Measurements from ENCODE around the gene FAM78A.

The FAM78A gene

GRCh38 chr9:131302244-131303075, 26.1 kb upstream of the FAM78A start:
- no peak for TF ChIP-seq CTCF (conservative IDR thresholded peaks at IDR 0.05; ENCODE audit: low read depth)
- CTCF ChIA-PET: interaction anchor here (0.6 to 2.1 kb wide), 4 partner anchors 13 to 114 kb away, joined by 3 to 5 read pairs (median 4); no protein-coding TSS in a partner anchor
- H3K27ac ChIP-seq: no peak overlapping the region
- DNase-seq (ENCODE audit: low spot score): no peak
- POLR2A ChIA-PET (ENCODE audit: low non-redundant PET): no interaction called here

- no peak for TF ChIP-seq CTCF (conservative IDR thresholded peaks at IDR 0.05; ENCODE audit: low read depth)
- ChIA-PET CTCF (interaction anchor here (0.5 to 0.8 kb wide), 4 partner anchors 22 to 291 kb away, joined by 3 to 5 read pairs (median 4); no protein-coding TSS in a partner anchor), POLR2A (ENCODE audit: low non-redundant PET) (no interaction called here)
- no peak overlapping the region for H3K27ac ChIP-seq
- no peak for DNase-seq (ENCODE audit: low spot score)
Measured at GRCh38 chr9:131300444-131300843, 24.1 kb upstream of the FAM78A start.

GRCh38 chr9:131299961-131300347, 23.6 kb upstream of the FAM78A start:
- CTCF ChIA-PET: interaction anchor here (0.5 to 0.6 kb wide), 2 partner anchors 22 to 120 kb away, joined by 3 to 5 read pairs; no protein-coding TSS in a partner anchor
- no peak overlapping the region for H3K27ac ChIP-seq
- POLR2A ChIA-PET (ENCODE audit: low non-redundant PET): no interaction called here
- no peak for TF ChIP-seq CTCF (conservative IDR thresholded peaks at IDR 0.05; ENCODE audit: low read depth)
- DNase-seq (ENCODE audit: low spot score): no peak

GRCh38 chr9:131299346-131299960, 23.1 kb upstream of the FAM78A start:
- no peak for TF ChIP-seq CTCF (conservative IDR thresholded peaks at IDR 0.05; ENCODE audit: low read depth)
- no peak for DNase-seq (ENCODE audit: low spot score)
- ChIA-PET POLR2A (ENCODE audit: low non-redundant PET) (no interaction called here), CTCF (no interaction called here)
- no peak overlapping the region for H3K27ac ChIP-seq

GRCh38 chr9:131298816-131299215, 22.5 kb upstream of the FAM78A start:
- no peak overlapping the region for H3K27ac ChIP-seq
- CTCF ChIA-PET: no interaction called here
- no peak for TF ChIP-seq CTCF (conservative IDR thresholded peaks at IDR 0.05; ENCODE audit: low read depth)
- DNase-seq (ENCODE audit: low spot score): no peak
- POLR2A ChIA-PET (ENCODE audit: low non-redundant PET): no interaction called here

- no peak for TF ChIP-seq CTCF (conservative IDR thresholded peaks at IDR 0.05; ENCODE audit: low read depth)
- CTCF ChIA-PET: interaction anchor here (0.9 kb wide), 1 partner anchor 11 kb away, joined by 3 read pairs; no protein-coding TSS in a partner anchor
- H3K27ac ChIP-seq: no peak overlapping the region
- DNase-seq (ENCODE audit: low spot score): no peak
- POLR2A ChIA-PET (ENCODE audit: low non-redundant PET): no interaction called here
Measured at GRCh38 chr9:131298341-131298740, 22.0 kb upstream of the FAM78A start.
